Measurements from ENCODE around the gene MMP28.

Gene MMP28

DNA sequence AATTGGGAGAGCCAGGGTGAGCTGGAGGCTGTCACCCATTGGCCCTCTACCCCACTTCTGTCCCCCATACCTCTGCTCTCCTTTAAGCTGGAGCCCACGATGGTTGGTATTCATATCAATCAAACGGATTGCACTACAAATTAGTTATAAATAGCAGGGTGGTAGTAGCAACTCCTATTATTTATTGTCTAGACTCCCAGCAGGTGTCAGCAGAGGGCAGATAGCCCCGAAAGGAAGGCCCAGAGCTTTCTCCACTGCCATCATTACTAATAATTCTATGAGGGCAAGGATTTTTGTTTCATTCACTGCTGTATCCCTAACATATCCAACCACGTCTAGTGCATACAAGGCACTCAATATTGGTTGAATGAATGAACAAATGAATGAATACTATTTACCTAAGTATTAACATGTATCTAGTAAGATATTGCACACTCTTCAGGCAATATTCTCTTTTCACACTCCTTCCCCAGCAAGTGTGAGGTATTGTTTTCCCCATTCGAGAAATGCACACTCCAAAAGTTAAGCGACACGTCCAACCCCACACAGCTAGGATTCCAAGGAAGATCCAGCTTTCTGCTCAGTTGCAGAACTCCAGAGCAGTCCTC lies 28.4 kb downstream of the MMP28 start:
- peak; percentile 81 for TF ChIP-seq CTCF (conservative IDR thresholded peaks at IDR 0.05; ENCODE audit: low read depth, low read length)
- peak; percentile 71 for DNase-seq (ENCODE audit: low read depth)
- H3K4me3 ChIP-seq (ENCODE audit: low read depth, low read length), result no peak overlapping the region

DNA sequence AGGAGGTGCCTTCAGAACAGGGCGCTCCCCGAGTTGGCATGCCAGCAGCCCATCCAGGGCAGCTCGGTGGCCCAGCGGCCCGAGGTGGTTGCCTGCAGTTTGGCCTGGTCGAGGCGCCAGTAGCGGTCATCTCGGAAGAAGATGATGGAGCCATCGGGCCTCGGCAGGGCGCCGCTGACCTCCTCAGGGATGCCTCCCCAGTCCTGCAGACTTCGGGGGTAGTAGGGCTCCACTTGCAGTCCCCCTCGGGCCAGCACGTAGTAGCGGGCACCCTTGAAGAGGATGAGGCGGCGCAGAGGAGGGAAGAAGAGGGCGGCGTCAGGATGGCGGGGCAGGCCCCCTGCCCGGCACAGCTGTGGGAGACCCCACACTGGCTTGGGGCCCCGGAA lies 29.0 kb downstream of the MMP28 start:
- no peak for TF ChIP-seq CTCF (conservative IDR thresholded peaks at IDR 0.05; ENCODE audit: low read depth, low read length)
- H3K4me3 ChIP-seq (ENCODE audit: low read depth, low read length), result no peak overlapping the region
- no peak for DNase-seq (ENCODE audit: low read depth)

GRCh38 chr17:35765756-35766488 lies 29.5 kb downstream of the MMP28 start:
- H3K4me3 ChIP-seq (ENCODE audit: low read depth, low read length), result no peak overlapping the region
- DNase-seq (ENCODE audit: low read depth), result no peak
- no peak for TF ChIP-seq CTCF (conservative IDR thresholded peaks at IDR 0.05; ENCODE audit: low read depth, low read length)

GRCh38 chr17:35765086-35765710 lies 30.2 kb downstream of the MMP28 start:
- no peak overlapping the region for H3K4me3 ChIP-seq (ENCODE audit: low read depth, low read length)
- TF ChIP-seq CTCF (conservative IDR thresholded peaks at IDR 0.05; ENCODE audit: low read depth, low read length), result no peak
- DNase-seq (ENCODE audit: low read depth), result no peak

- TF ChIP-seq CTCF (conservative IDR thresholded peaks at IDR 0.05; ENCODE audit: low read depth, low read length), result peak; percentile 74
- H3K4me3 ChIP-seq (ENCODE audit: low read depth, low read length), result peak overlapping the region; percentile 49
- peak; percentile 84 for DNase-seq (ENCODE audit: low read depth)
Observed at GRCh38 chr17:35764123-35764991, 31.1 kb downstream of the MMP28 start.

DNA sequence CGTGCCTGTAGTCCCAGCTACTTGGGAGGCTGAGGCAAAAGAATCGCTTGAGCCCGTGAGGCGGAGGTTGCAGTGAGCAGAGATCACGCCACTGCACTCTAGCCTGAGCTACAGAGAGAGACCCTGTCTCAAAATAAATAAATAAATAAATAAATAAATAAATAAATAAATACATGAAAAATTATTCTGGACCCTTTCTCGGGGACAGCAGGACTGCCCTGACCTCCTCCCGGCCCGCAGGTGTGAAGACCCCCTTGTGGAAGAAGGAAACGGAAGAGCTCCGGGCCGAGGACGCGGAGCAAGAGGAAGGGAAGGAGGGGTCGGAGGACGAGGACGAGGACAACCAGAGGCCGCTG lies 31.7 kb downstream of the MMP28 start:
- peak overlapping the region; percentile 49 for H3K4me3 ChIP-seq (ENCODE audit: low read depth, low read length)
- no peak for DNase-seq (ENCODE audit: low read depth)
- no peak for TF ChIP-seq CTCF (conservative IDR thresholded peaks at IDR 0.05; ENCODE audit: low read depth, low read length)
